Subcutaneous abdominal adipose tissue (tissue), 5 donors: ENCODE measurements around the gene OR1K1.

ENCODE experiments used
- H3K27ac ChIP-seq: one replicate; pipeline ENCODE4 v1.7.0; 2013; ENCODE audit warnings: low read depth, mild to moderate bottlenecking, inconsistent platforms, low read length, moderate library complexity
- H3K27me3 ChIP-seq, 5 donors: one replicate each; pipeline ENCODE4 v1.7.0; 2013; ENCODE audit warnings: low read length in 5 of 5, inconsistent platforms in 1 of 5; ENCODE audit not compliant: control insufficient read depth in 5 of 5, insufficient read depth in 4 of 5
- H3K36me3 ChIP-seq, 5 donors: one replicate each; pipeline ENCODE4 v1.7.0; 2013; ENCODE audit warnings: low read length in 5 of 5; ENCODE audit not compliant: control insufficient read depth in 5 of 5, insufficient read depth in 5 of 5
- H3K4me1 ChIP-seq, 5 donors: one replicate each; pipeline ENCODE4 v1.7.0; 2013; ENCODE audit warnings: low read length in 5 of 5, mild to moderate bottlenecking in 3 of 5, moderate library complexity in 1 of 5; ENCODE audit not compliant: control insufficient read depth in 5 of 5, insufficient read depth in 5 of 5
- H3K4me3 ChIP-seq, 5 donors: one replicate each; pipeline ENCODE4 v1.7.0; 2013; ENCODE audit warnings: low read length in 5 of 5, low read depth in 1 of 5
- H3K9ac ChIP-seq, 5 donors: one replicate each; pipeline ENCODE4 v1.7.0; 2013; ENCODE audit warnings: low read length in 5 of 5, mild to moderate bottlenecking in 4 of 5, moderate library complexity in 3 of 5
- H3K9me3 ChIP-seq, 5 donors: one replicate each; pipeline ENCODE4 v1.7.0; 2013; ENCODE audit warnings: low read length in 5 of 5; ENCODE audit not compliant: control insufficient read depth in 5 of 5
- donor health status: healthy.
- donor health status: healthy.
- donor health status: healthy.
- donor health status: healthy.
- donor health status: healthy.

Gene OR1K1

GRCh38 chr9:122800066-122801060 lies at the start of gene OR1K1:
TSS of gene OR1K1 (plus strand) at chr9:122800123. CDS start at chr9:122800123, 0 bp downstream.
- H3K36me3 ChIP-seq: peaks cover 0 to 10% (median 0%) of the 10 kb centered on the region in 5 donors
- no peak within 1 kb of the TSS for H3K27ac ChIP-seq
- H3K4me1 ChIP-seq: no peaks in the 10 kb centered on the region
- H3K4me3 ChIP-seq: no peak within 1 kb of the TSS
- no peaks in the 10 kb centered on the region for H3K9me3 ChIP-seq
- H3K9ac ChIP-seq: no peak within 1 kb of the TSS
- no peaks in the 10 kb centered on the region for H3K27me3 ChIP-seq

- H3K4me3 ChIP-seq: no peak overlapping the region
- no peak overlapping the region for H3K27ac ChIP-seq
- no peak overlapping the region for H3K9ac ChIP-seq
- H3K9me3 ChIP-seq: peaks cover 2 to 21% (median 4%) of the 10 kb centered on the region in 5 donors
- H3K27me3 ChIP-seq: no peaks in the 10 kb centered on the region
- H3K4me1 ChIP-seq: no peaks in the 10 kb centered on the region
- H3K36me3 ChIP-seq: no peaks in the 10 kb centered on the region
These were observed 45.1 kb upstream of the OR1K1 start for GRCh38 chr9:122754825-122755224.

GRCh38 chr9:122767817-122768216 lies 32.1 kb upstream of the OR1K1 start:
- Histone ChIP-seq H3K4me3 (peak overlapping the region in 2 of 5 donors; percentile 21 to 22), H3K27ac (no peak overlapping the region), H3K36me3 (no peaks in the 10 kb centered on the region), H3K9me3 (peaks cover 11 to 35% (median 25%) of the 10 kb centered on the region in 5 donors), H3K4me1 (no peaks in the 10 kb centered on the region), H3K9ac (no peak overlapping the region), H3K27me3 (no peaks in the 10 kb centered on the region)

- H3K9ac ChIP-seq: no peak overlapping the region
- no peaks in the 10 kb centered on the region for H3K4me1 ChIP-seq
- peaks cover 0 to 2% (median 0%) of the 10 kb centered on the region in 5 donors for H3K27me3 ChIP-seq
- H3K4me3 ChIP-seq: no peak overlapping the region
- no peaks in the 10 kb centered on the region for H3K36me3 ChIP-seq
- no peak overlapping the region for H3K27ac ChIP-seq
- peaks cover 3 to 18% (median 4%) of the 10 kb centered on the region in 5 donors for H3K9me3 ChIP-seq
These were observed 22.9 kb upstream of the OR1K1 start for GRCh38 chr9:122777052-122777451.

GRCh38 chr9:122777935-122778627 lies 21.8 kb upstream of the OR1K1 start:
- Histone ChIP-seq H3K4me3 (no peak overlapping the region), H3K9ac (no peak overlapping the region), H3K36me3 (no peaks in the 10 kb centered on the region), H3K27ac (no peak overlapping the region), H3K9me3 (peaks cover under 1 to 9% (median 4%) of the 10 kb centered on the region in 5 donors), H3K27me3 (peaks cover 0 to 2% (median 0%) of the 10 kb centered on the region in 5 donors), H3K4me1 (no peaks in the 10 kb centered on the region)

- Histone ChIP-seq H3K36me3 (no peaks in the 10 kb centered on the region), H3K4me1 (no peaks in the 10 kb centered on the region), H3K27me3 (peaks cover 0 to 2% (median 0%) of the 10 kb centered on the region in 5 donors), H3K27ac (no peak overlapping the region), H3K9me3 (peaks cover 0 to 2% (median 0%) of the 10 kb centered on the region in 5 donors), H3K9ac (no peak overlapping the region), H3K4me3 (no peak overlapping the region)
These were observed 20.7 kb upstream of the OR1K1 start for GRCh38 chr9:122779181-122779580.

GRCh38 chr9:122780026-122780425 lies 19.9 kb upstream of the OR1K1 start:
- Histone ChIP-seq H3K27me3 (peaks cover 0 to 2% (median 0%) of the 10 kb centered on the region in 5 donors), H3K27ac (no peak overlapping the region), H3K36me3 (peaks cover 0 to 3% (median 0%) of the 10 kb centered on the region in 5 donors), H3K4me3 (no peak overlapping the region), H3K4me1 (no peaks in the 10 kb centered on the region), H3K9me3 (peaks cover 0 to 2% (median 0%) of the 10 kb centered on the region in 5 donors), H3K9ac (no peak overlapping the region)

- Histone ChIP-seq H3K27me3 (peaks cover 0 to 2% (median 0%) of the 10 kb centered on the region in 5 donors), H3K9ac (no peak overlapping the region), H3K4me3 (no peak overlapping the region), H3K27ac (no peak overlapping the region), H3K9me3 (no peaks in the 10 kb centered on the region), H3K4me1 (no peaks in the 10 kb centered on the region), H3K36me3 (peaks cover 0 to 3% (median 0%) of the 10 kb centered on the region in 5 donors)
These were observed 18.3 kb upstream of the OR1K1 start for GRCh38 chr9:122781671-122782070.

GRCh38 chr9:122785269-122785668 lies 14.7 kb upstream of the OR1K1 start:
- Histone ChIP-seq H3K4me1 (no peaks in the 10 kb centered on the region), H3K27me3 (no peaks in the 10 kb centered on the region), H3K4me3 (no peak overlapping the region), H3K36me3 (peaks cover 0 to 6% (median 3%) of the 10 kb centered on the region in 5 donors), H3K9ac (no peak overlapping the region), H3K27ac (no peak overlapping the region), H3K9me3 (no peaks in the 10 kb centered on the region)

GRCh38 chr9:122786338-122786737 lies 13.6 kb upstream of the OR1K1 start:
- Histone ChIP-seq H3K9ac (no peak overlapping the region), H3K4me3 (no peak overlapping the region), H3K9me3 (no peaks in the 10 kb centered on the region), H3K36me3 (peaks cover 0 to 6% (median 3%) of the 10 kb centered on the region in 5 donors), H3K4me1 (no peaks in the 10 kb centered on the region), H3K27me3 (no peaks in the 10 kb centered on the region), H3K27ac (no peak overlapping the region)
